GM18909 (cell line): ENCODE results near the gene TPD52L2.
"Not testable (repeated sequence)": the region's sequence is repeated elsewhere in the genome, so short reads cannot be mapped to it uniquely, and the experiment has no call there.

Experiments
- ATAC-seq: cut with Tn5 transposase; IDR thresholded peaks from one replicate; pipeline ENCODE4 v1.9.1; 2021; ENCODE audit warnings: mild to moderate bottlenecking; ENCODE audit not compliant: unreplicated experiment, poor library complexity

The TPD52L2 gene

DNA sequence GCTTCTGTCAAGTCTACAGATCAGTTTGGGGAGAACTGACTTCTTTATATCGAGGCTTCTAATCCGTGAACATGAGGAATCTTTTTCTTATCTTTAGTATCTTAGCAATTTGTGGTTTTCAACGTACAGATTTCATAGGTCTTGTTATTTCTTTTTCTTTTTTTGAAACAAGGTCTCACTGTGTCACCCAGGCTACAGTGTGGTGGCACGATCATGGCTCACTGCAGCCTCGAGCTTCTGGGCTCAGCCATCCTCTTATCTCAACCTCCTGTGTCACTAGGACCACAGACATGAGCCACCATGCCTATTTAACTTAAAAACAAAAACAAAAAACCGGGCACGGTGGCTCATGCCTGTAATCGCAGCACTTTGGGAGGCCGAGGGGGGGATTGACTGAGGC lies 59.2 kb downstream of the TPD52L2 start:
- no peak for ATAC-seq

DNA sequence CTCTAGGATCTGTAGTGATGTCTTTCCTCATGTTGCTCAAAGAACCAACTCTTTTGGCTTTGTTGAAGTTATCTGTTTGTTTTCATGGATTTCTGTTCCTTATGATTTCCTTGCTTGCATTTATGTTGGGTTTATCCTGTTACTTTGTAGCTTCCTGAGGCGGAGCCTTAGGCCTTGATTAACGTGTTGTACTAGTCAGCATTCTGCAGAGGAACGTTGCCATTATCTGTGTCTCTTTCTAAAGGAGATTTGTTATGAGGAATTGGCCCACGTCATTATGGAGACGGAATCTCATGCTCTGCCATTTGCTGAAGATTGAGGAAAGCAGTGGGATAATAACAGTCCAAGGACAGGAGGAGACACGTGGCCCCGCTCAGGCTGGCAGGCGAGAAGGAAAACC lies 61.2 kb downstream of the TPD52L2 start:
- no peak for ATAC-seq

DNA sequence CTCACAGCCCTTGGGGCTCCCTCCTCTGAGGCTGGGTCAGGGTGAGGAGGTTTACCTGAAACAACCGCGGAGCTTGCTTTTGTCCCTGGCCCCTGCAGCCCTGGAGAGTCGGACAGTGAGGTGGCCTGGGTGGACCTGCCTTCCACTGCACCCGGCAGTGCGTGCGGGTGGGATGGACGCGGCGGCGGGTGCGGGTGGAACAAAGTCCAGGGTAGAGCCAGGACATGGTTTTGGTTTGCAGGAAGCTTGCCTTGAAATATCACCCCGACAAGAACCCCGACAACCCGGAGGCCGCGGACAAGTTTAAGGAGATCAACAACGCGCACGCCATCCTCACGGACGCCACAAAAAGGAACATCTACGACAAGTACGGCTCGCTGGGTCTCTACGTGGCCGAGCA lies 64.0 kb downstream of the TPD52L2 start:
- ATAC-seq, result no peak

DNA sequence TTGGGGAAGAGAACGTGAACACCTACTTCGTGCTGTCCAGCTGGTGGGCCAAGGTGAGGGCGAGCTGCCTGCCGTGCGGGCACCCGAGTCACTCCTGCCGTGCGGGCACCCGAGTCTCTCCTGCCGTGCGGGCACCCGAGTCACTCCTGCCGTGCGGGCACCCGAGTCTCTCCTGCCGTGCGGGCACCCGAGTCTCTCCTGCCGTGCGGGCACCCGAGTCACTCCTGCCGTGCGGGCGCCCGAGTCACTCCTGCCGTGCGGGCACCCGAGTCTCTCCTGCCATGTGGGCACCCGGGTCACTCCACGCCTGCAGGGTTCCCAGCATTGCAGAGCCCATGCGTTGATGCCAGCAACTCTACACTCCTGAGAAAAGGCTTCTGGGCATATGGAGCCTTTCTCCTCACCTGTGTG lies 64.4 kb downstream of the TPD52L2 start:
- ATAC-seq, result not testable (repeated sequence)

DNA sequence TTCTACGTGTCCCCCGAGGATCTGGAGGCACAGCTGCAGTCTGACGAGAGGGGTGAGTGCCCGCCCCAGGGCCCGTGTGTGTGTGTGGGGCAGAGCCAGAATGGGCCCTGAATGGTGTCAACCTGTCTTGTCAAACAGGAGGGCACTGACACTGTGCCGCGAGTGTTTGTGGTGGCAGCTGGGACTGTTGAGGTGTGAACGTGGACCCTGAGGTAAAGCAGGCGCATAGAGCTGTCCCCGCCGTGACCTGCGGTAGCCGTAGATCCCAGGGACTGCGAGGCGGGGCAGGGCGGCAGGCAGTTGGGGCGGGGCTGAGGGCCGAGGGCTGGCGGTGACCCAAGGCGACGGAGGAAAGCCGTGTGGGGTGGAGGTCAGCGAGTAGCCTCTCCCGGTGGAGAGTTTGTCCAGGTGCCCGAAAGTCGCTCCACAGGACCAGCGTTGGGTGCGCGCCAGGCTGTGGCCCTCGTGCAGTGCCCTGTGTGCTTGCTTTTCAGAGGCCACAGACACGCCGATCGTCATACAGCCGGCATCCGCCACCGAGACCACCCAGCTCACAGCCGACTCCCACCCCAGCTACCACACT lies 66.0 kb downstream of the TPD52L2 start:
- ATAC-seq, result no peak

DNA sequence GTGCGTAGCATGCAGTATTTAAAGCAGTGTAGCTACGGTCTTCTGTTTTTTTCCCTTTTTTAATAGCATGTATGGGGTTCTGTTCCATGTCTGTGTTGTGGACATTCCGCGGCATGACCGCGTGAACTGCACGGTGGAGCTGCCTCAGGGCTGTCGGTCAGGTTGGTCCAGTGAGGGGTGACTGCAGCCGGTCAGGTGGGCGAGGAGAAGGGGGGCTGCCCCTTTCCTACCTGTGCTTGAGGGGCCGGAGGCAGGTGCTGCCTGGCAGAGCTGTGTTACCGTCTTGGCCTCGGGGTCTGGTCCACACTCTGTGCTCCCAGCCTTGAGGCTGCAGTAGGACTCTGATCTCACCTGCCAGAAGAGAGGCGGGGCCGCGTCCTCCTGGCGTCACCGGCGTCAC lies 66.7 kb downstream of the TPD52L2 start:
- no peak for ATAC-seq

DNA sequence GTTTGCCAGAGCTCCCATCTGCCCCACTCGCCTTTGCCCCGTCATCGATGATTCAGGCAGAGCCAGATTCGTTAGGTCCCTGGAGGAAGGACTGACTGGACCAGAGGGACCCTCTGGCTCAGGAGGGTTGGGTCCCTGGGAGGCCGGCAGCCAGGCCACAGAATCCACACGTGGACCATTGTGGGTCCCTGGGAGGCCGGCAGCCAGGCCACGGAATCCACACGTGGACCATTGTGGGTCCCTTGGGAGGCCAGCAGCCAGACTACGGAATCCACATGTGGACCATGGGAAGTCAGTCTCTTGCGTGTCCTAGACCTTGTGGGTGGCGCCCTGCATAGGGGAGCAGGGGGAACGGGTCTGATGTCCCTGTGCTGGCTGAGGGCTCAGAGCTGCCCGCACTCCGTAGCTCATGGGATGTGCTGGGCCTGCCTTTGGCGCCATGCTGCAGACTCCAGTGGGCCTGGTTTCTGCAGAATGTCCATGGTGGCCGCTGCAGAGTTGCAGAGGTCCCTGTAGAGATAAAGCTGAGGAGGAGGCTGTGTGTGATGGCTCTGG lies 67.6 kb downstream of the TPD52L2 start:
- ATAC-seq, result no peak

DNA sequence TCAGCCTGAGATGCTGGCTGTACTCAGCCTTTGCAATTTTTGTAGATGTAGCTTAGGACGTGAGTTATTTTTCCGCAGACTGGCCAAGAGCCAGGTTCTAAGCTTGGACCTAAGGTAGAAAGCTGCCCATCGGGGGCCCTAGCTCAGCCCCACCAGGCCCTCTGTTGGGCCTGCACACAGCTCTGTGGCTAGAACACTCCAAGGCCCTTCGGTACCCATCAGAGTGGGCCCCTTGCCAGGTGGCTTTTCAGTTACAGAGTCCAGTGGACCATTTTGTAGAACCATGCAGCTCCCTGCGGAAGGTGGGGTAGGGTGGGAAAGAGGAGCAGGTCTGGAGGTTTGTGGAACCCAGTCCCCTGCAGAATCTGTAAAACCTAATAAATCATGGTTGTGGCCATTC lies 68.6 kb downstream of the TPD52L2 start:
- no peak for ATAC-seq

DNA sequence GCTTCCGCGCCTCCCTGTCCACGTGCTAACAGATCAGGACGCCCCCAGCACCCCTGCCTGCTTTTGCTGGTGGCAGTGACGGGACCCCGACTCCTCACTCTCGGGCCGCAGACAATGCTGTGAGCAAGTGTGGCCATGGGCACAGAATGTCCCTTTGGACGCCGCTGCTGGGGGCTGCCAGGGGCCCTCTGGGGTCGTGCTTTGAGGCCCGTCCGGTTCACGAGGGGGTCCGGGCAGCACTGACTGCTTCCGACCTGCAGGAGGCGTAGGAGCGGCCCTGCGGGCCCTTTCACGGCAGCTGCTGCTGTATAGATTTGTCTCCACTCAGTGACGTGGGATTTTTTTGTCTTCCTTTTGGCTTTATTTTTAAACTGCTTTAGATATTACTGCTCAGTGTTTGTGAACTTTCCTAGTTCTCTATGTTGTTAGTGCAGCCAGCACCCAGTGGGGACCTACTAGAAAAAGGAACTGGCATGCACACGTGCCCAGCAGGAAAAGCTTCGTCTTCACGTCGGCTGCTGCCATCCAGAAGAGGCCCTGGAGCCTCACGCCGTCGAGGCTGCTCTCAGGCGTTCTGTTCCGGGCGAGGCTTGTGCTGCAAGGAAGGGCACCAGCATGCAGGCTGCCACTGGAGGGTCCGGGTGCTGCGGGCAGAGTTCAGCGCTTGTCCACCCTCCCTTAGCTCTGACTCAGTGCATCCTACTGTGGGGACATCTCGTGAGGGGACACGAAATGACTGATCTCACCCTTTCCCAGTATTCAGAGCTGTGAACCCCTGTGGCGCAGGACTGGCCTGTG lies 69.4 kb downstream of the TPD52L2 start:
- ATAC-seq, result no peak

DNA sequence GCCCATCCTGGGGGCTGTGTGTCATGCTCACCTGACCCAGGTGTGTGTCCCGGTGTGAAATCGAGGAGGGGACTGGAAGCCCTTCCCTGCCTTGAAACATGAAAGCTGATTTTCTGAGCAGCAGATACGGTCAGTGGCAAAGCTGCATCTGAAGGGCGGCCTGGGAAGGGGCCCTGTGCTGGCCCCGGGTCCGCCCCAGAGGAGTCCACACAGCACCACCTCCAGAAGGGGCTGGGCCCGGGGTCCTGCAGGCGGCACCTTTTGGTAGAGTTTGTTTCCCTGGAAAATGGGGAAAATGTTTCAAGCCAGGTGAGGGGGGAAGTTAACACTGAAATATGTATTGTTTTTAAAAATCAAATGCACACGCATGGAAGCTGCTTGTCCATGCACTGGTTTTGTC lies 70.4 kb downstream of the TPD52L2 start:
- no peak for ATAC-seq

DNA sequence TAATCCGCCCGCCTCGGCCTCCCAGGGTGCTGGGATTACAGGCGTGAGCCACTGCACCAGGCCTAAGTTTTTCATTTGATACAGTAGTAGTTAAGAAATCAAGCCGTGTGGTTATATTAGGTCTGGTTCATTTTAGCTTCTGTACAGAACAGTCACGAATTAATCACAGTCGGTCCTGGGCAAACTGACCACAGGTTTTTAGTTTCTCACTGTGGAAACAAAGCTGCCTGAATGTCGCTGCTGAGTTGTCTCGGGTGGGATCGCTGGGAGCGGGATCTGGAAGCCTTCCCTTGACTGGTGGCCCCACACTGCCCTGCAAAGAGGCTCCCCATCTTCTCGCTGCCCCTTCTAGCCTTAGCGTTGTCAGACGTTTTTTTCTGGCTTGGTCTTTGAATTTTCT lies 72.5 kb downstream of the TPD52L2 start:
- ATAC-seq, result no peak

DNA sequence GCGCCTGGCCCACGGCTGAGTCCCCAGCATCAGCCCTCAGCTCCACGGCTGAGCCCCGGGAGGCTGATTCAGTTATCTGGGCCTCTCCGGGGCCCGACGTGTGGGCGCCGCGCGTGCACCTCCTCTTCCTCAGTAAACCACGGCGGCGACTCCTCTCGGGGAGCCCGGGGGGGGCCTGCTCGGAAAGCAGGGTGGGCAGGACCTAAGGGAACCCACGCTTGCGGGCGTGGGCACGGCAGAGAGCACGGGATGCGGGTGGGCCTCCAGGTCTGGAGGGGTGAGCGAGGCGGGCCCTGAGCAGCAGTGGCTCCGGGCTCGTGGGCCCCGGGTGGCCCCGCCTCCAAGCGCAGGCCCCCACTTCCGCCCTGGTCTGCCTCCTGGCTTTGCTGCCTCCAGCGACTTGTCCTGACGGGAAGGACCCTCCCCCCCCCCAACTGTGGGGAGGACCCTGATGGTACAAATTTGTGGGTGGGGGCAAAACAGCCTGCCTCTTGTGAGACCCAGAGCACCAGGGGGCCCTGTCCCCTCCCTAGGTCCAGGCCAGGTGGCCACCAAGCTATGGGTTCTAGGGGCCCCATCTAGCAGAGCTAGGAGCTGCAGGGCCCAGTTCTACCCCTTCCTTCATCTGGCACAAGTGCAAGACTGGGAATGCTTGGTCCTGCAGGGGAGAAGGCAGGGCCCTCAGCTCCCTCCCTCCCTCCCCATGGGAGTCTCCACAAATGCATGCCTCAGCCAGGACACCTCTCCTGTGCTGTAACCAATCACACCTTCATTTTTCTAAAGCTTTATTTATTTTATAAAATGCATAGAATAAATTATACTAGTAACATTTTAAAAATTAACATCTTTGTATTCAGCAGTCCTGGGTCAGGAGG lies 74.2 kb downstream of the TPD52L2 start:
- no peak for ATAC-seq

DNA sequence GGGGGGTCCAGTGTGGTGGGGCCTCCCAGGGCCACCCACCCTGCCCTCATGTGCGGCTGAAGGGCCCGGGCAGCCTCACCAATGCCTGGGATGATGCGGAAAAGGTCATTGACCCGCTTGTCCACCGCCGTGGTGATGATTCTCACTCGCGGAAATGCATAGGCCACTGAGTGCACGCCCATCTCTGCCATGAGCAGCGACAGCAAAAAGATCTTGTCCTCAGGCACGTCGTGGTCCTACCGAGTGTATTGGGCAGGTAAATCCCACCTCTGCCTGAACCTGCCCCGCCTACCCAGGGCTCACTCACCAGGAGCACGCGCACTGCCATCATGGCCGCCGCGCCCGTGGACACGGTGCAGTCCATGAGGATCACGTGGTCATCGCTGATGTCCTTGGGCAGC lies 75.0 kb downstream of the TPD52L2 start:
- ATAC-seq, result no peak

DNA sequence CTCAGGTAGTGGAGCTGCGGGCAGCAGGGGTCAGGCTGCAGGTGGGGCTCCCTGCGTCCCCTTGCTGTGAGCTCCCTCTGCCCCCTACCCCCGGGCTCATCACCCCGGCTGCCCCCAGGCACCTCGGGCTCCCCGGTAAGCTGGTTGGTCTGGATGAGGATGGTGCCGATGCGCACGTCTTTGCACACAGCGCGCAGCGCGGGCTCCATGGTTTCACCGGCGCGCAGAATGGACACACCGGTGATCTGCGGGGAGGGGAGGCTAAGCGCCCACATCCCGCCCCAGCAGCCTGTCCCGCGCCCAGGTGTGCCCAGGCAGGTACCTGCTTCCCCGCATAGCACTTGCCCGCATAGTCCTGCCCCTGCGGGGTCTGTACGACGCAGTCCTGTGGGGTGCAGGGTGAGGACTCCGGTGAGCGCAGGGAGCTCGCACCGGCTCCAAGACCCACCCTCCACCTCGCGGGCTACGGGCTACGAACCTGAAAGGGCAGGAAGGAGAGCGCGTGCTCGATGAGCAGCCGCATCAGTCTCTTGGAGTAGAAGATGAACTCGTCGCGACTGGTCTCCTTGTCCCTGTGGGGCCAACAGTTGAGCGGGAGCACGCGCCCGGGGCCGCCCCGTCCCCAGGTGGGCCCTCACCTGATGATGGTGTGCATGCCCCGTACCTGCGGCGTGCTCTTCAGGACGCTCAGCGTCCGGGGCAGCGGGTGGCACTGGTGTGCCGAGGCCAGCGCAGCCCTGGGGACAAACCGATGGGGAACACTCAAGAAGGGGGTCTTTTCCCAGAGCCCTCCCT lies 75.6 kb downstream of the TPD52L2 start:
- ATAC-seq, result no peak
